CD4-positive, alpha-beta T cell (primary cell): ENCODE data around the gene MRPL20. TPM values are rescaled to one million over a fixed set of nuclear protein-coding genes. Genes with fewer than 3 reads are reported as not detected.

Experiments used
- ATAC-seq: fragments of 200-7000 bp; cut with Tn5 transposase; one replicate; pipeline ENCODE4 v1.10.0; 2022; ENCODE audit warnings: mild to moderate bottlenecking; ENCODE audit not compliant: poor library complexity
- CTCF ChIA-PET: fragments of 350-600 bp; sonication (Branson Sonifier 250); formaldehyde crosslinking; loops from one replicate; lab custom pipeline; 2021; ENCODE audit warnings: antibody characterized with exemption, inconsistent platforms; lab: Charles Lee
- POLR2A ChIA-PET: fragments of 350-600 bp; sonication (Branson Sonifier 250); formaldehyde crosslinking; loops from one replicate; lab custom pipeline; 2021; ENCODE audit warnings: antibody characterized with exemption, inconsistent platforms; lab: Charles Lee
- DNase-seq, 14 experiments: peaks; one replicate each; pipeline ENCODE4 v3.0.0-alpha.2; 2013 to 2020; ENCODE audit warnings: mixed read lengths in 2 of 14
- H3K27ac ChIP-seq, 2 donors: one replicate each; pipeline versions ENCODE4 v1.5.1 to v1.7.0; 2013; ENCODE audit warnings: low read length in 2 of 2, low read depth in 1 of 2, mild to moderate bottlenecking in 1 of 2
- H3K27me3 ChIP-seq, 2 experiments: 1 replicate in 1 of 2; 2 replicates in 1 of 2; pipeline versions ENCODE4 v1.6.1 to v1.7.0; 2013; ENCODE audit warnings: low read length in 2 of 2, control low read depth in 1 of 2, mild to moderate bottlenecking in 1 of 2, moderate library complexity in 1 of 2; ENCODE audit not compliant: insufficient read depth in 2 of 2, control insufficient read depth in 1 of 2
- H3K36me3 ChIP-seq: one replicate; pipeline ENCODE4 v1.6.1; 2013; ENCODE audit warnings: low read length, control low read depth; ENCODE audit not compliant: insufficient read depth
- H3K4me1 ChIP-seq: one replicate; pipeline ENCODE4 v1.6.1; 2013; ENCODE audit warnings: low read length, control low read depth; ENCODE audit not compliant: insufficient read depth
- H3K4me3 ChIP-seq: one replicate; pipeline ENCODE4 v1.5.1; 2013; ENCODE audit warnings: mild to moderate bottlenecking, low read length, moderate library complexity
- H3K9me3 ChIP-seq, 2 experiments: 1 replicate in 1 of 2; 2 replicates in 1 of 2; pipeline versions ENCODE4 v1.6.1 to v1.7.0; 2013; ENCODE audit warnings: low read length in 2 of 2, mild to moderate bottlenecking in 2 of 2, control low read depth in 1 of 2, moderate library complexity in 1 of 2; ENCODE audit not compliant: control insufficient read depth in 1 of 2, insufficient read depth in 1 of 2
- H3K27ac Mint-ChIP-seq: one replicate; pipeline ENCODE4 v1.8.0; 2020; ENCODE audit warnings: mixed read lengths
- H3K27me3 Mint-ChIP-seq: one replicate; pipeline ENCODE4 v1.8.0; 2021; ENCODE audit warnings: mixed read lengths
- H3K36me3 Mint-ChIP-seq: one replicate; pipeline ENCODE4 v1.8.0; 2021; ENCODE audit warnings: low read depth, mixed read lengths
- H3K4me1 Mint-ChIP-seq: one replicate; pipeline ENCODE4 v1.8.0; 2021; ENCODE audit warnings: low read depth, mixed read lengths
- H3K4me3 Mint-ChIP-seq: one replicate; pipeline ENCODE4 v1.8.0; 2020; ENCODE audit warnings: mild to moderate bottlenecking, mixed read lengths
- H3K9me3 Mint-ChIP-seq: one replicate; pipeline ENCODE4 v1.8.0; 2020; ENCODE audit warnings: mixed read lengths
- CTCF ChIP-seq: fragments of 200-600 bp; IDR thresholded peaks from one replicate; pipeline ENCODE4 v1.8.0; 2022; ENCODE audit warnings: antibody characterized with exemption, mild to moderate bottlenecking
- intact Hi-C, 2 experiments: fragments of 100-400 bp; cut with DNase I in 1 of 2; cut with micrococcal nuclease in 1 of 2; formaldehyde crosslinking; loops; one replicate each; pipeline versions ENCODE4 v1.15.1 to v1.9.0; 2023 to 2025; cut with DNase I, micrococcal nuclease
- total RNA-seq, 174 experiments: library from RNA in 2 of 174; stranded (reverse) in 2 of 174; gene quantifications; one replicate each; pipeline ENCODE4 v1.2.3 and lab custom pipeline; 2021 to 2026

The MRPL20 gene
- total RNA-seq, 2 experiments from 2014 or later, result 99.9 to 103 TPM

DNA sequence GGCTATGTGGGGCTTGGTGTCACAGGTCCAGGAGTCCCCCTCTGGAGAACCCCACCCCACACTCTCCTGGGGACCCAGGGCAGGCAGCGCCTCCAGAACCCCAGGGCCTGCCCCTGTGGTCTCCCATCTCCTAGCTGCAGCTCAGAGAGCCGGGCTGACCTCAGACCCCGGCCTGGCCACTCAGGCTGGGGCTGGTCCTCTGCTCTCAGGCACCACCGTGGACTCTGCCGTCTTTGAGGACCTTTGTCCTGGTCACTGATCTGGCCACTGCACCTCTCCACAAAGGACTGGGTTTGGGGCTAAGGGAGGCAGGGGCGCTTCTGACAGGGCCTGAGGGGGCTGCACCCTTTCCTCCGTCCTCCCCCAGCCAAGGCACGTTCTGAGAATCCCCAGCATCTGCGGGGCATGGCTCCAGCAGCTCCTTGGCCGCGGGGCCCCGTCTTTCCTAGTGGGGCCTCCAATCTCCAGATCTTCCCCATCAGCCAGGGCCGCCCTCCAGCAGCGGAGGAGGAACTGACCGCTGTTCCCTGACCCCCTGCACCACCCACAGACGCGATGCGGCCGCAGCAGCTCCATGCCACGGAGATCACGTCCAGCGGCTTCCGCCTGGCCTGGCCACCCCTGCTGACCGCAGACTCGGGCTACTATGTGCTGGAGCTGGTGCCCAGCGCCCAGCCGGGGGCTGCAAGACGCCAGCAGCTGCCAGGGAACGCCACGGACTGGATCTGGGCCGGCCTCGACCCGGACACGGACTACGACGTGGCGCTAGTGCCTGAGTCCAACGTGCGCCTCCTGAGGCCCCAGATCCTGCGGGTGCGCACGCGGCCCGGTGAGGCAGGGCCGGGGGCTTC lies 31.7 kb upstream of the MRPL20 start:
- Mint-ChIP-seq H3K27me3 (peaks cover 17% of the 10 kb centered on the region), H3K4me3 (no peak overlapping the region), H3K9me3 (no peaks in the 10 kb centered on the region), H3K4me1 (peaks cover 4% of the 10 kb centered on the region), H3K27ac (no peak overlapping the region), H3K36me3 (no peaks in the 10 kb centered on the region)
- DNase-seq (peak in 1 of 14 experiments; percentile 32), ATAC-seq (no peak)
- Histone ChIP-seq H3K4me1 (peaks cover 33% of the 10 kb centered on the region), H3K27ac (no peak overlapping the region), H3K36me3 (no peaks in the 10 kb centered on the region), H3K27me3 (peaks cover 44 to 50% of the 10 kb centered on the region in 2 experiments), H3K4me3 (no peak overlapping the region), H3K9me3 (peaks cover 0 to 31% of the 10 kb centered on the region in 2 experiments)
- CTCF ChIA-PET, result no interaction called here
- intact Hi-C loops, result no loop called here
- POLR2A ChIA-PET, result no interaction called here
- no peak for TF ChIP-seq CTCF

DNA sequence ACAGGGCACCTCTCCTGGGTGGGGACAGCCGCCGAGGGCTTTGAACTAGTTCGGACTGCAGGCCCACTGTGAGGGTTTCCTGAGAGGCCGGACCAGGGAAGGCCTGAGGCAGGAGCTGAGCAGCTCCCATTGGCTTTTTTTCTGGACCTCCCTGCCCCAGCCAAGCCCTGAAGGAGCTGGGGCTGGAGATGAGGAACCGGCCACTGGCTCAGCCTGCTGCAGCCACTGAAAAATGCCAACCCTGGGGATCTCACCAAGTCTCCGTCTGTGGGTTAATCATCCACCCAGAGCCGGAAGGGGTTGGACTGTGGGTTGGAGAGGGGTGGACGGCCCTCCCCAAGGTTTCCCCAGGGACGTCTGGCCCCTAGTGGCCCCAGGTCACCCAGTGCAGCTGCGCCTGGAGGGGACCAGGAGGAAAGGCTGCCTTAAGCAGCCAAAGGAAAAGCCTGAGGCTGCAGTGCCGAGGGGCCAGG lies 30.8 kb upstream of the MRPL20 start:
- Histone ChIP-seq H3K36me3 (no peaks in the 10 kb centered on the region), H3K4me3 (no peak overlapping the region), H3K27me3 (peaks cover 47 to 57% of the 10 kb centered on the region in 2 experiments), H3K27ac (no peak overlapping the region), H3K9me3 (peaks cover 0 to 31% of the 10 kb centered on the region in 2 experiments), H3K4me1 (peaks cover 33% of the 10 kb centered on the region)
- intact Hi-C loops, result no loop called here
- Mint-ChIP-seq H3K27ac (no peak overlapping the region), H3K4me3 (no peak overlapping the region), H3K9me3 (no peaks in the 10 kb centered on the region), H3K27me3 (peaks cover 17% of the 10 kb centered on the region), H3K36me3 (no peaks in the 10 kb centered on the region), H3K4me1 (peaks cover 4% of the 10 kb centered on the region)
- DNase-seq (no peak), ATAC-seq (no peak)
- POLR2A ChIA-PET, result no interaction called here
- CTCF ChIA-PET, result no interaction called here
- no peak for TF ChIP-seq CTCF

DNA sequence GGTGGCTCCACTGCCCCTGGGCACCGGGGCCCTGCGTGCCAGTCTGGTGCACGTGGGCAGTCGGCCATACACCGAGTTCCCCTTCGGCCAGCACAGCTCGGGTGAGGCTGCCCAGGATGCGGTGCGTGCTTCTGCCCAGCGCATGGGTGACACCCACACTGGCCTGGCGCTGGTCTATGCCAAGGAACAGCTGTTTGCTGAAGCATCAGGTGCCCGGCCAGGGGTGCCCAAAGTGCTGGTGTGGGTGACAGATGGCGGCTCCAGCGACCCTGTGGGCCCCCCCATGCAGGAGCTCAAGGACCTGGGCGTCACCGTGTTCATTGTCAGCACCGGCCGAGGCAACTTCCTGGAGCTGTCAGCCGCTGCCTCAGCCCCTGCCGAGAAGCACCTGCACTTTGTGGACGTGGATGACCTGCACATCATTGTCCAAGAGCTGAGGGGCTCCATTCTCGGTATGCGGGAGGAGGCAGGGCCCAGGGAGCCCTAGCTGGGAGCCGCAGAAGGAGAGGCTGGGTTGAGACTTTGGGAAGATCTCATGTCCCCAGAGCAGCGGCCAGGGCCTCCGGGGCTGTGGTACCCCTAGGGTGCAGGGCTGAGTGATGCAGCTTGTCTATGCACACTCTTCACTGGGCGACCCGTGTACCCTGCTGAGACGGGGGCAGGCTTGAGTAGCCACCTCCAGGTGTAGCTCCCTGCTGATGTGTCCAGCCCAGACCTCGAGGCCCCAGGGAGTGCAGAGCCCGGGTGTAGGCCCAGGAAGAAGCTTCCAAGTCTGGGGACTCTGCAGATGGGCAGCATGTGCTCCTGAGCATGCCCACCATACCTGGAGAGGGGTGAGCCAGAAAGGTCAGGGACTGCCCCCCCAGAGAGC lies 30.2 kb upstream of the MRPL20 start:
- Mint-ChIP-seq H3K36me3 (no peaks in the 10 kb centered on the region), H3K9me3 (no peaks in the 10 kb centered on the region), H3K4me1 (peaks cover 4% of the 10 kb centered on the region), H3K27ac (no peak overlapping the region), H3K27me3 (peaks cover 17% of the 10 kb centered on the region), H3K4me3 (no peak overlapping the region)
- Histone ChIP-seq H3K4me1 (peaks cover 33% of the 10 kb centered on the region), H3K27ac (no peak overlapping the region), H3K27me3 (peaks cover 51 to 57% of the 10 kb centered on the region in 2 experiments), H3K4me3 (no peak overlapping the region), H3K9me3 (peaks cover 0 to 31% of the 10 kb centered on the region in 2 experiments), H3K36me3 (no peaks in the 10 kb centered on the region)
- ChIA-PET CTCF (no interaction called here), POLR2A (no interaction called here)
- no peak for ATAC-seq
- intact Hi-C loops, result no loop called here
- DNase-seq, result no peak
- TF ChIP-seq CTCF, result no peak
